Measurements from ENCODE around the gene ADGRG7.

Gene ADGRG7

DNA sequence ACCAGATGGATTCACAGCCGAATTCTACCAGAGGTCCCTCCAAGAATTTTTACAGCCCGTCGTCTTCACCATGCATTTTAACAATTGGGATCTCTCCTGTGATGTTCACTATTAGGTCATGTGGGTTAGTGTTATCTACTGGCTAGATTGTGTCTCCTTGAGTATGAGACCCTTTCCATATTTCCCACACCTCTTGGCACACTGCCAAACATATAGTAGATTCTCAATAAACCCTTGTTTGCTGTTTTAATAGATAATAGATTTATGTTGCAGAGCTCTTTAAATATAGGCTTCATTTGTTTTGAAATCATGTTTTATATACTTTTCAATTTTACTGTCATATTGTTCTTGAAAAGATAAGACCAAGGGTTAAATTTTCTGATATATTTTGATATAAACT lies 34.9 kb upstream of the ADGRG7 start:
- Histone ChIP-seq H3K9me3 (replicated peaks in 1 of 2; ENCODE audit: control insufficient read depth in 2 of 2, insufficient read depth in 1 of 2, low read depth in 1 of 2, low read length in 2 of 2) (no peaks in the 10 kb centered on the region), H2AK5ac (ENCODE audit: low read depth, low read length) (no peak overlapping the region), H4K8ac (ENCODE audit: low read depth, low read length) (no peak overlapping the region), H3K23ac (ENCODE audit: low read depth, low read length, poor library complexity) (no peak overlapping the region), H2BK15ac (ENCODE audit: low read length) (no peak overlapping the region), H3K14ac (ENCODE audit: low read length) (no peak overlapping the region), H2AFZ (ENCODE audit: low read length) (no peak overlapping the region), H3K9ac (ENCODE audit: low read depth, low read length, poor library complexity) (no peak overlapping the region), H4K91ac (ENCODE audit: low read depth, low read length, poor library complexity) (no peak overlapping the region), H3K4me2 (ENCODE audit: insufficient read depth, low read length, poor library complexity, severe bottlenecking) (no peak overlapping the region), H3K4me1 (ENCODE audit: control insufficient read depth in 2 of 2, insufficient read depth in 1 of 2, low read depth in 1 of 2, low read length in 2 of 2) (no peaks in the 10 kb centered on the region), H3K18ac (ENCODE audit: low read length) (no peak overlapping the region), H3K27ac (replicated peaks; ENCODE audit: low read length) (no peak overlapping the region), H3K79me1 (ENCODE audit: low read depth, low read length) (no peaks in the 10 kb centered on the region), H3K27me3 (ENCODE audit: control insufficient read depth in 3 of 3, insufficient read depth in 3 of 3, low read depth in 1 of 3, low read length in 3 of 3) (no peaks in the 10 kb centered on the region), H3K36me3 (replicated peaks in 1 of 2; ENCODE audit: control insufficient read depth in 2 of 2, insufficient read depth in 2 of 2, low read length in 2 of 2) (no peaks in the 10 kb centered on the region), H3K4ac (ENCODE audit: low read length) (no peak overlapping the region), H2BK120ac (ENCODE audit: low read depth, low read length) (no peak overlapping the region), H2BK12ac (ENCODE audit: low read length) (no peak overlapping the region), H3K4me3 (ENCODE audit: low read length in 2 of 2) (no peak overlapping the region), H2BK5ac (ENCODE audit: low read length) (no peak overlapping the region)
- DNase-seq (ENCODE audit: low spot score), result no peak
- no CpG with 5 or more reads among the region's 3 CpGs for WGBS, 2 donors (ENCODE audit: extremely low coverage in 2 of 2, insufficient read length in 2 of 2, insufficient replicate concordance in 1 of 2)

DNA sequence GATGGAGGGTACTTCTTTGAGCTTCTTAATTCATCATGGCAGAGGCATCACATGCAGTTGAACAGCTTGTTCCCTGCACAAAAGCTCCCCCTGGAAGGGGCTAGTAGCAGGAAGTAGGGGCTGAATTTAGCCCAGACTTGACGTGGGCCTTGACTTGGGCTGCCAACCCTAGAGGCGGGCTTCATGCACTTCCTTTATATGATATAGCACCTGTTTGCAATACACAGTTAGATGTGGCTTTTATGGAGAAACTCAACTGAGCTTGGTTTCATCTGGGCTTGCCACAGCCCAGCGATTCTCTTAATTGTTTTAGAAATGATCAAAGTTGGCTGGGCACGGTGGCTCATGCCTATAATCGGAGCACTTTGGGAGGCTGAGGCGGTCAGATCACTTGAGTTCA lies 33.7 kb upstream of the ADGRG7 start:
- no peaks in the 10 kb centered on the region for H3K9me3 ChIP-seq (replicated peaks in 1 of 2; ENCODE audit: control insufficient read depth in 2 of 2, insufficient read depth in 1 of 2, low read depth in 1 of 2, low read length in 2 of 2)
- H2BK5ac ChIP-seq (ENCODE audit: low read length), result no peak overlapping the region
- no peak overlapping the region for H4K91ac ChIP-seq (ENCODE audit: low read depth, low read length, poor library complexity)
- H3K4ac ChIP-seq (ENCODE audit: low read length), result no peak overlapping the region
- H3K14ac ChIP-seq (ENCODE audit: low read length), result no peak overlapping the region
- H3K18ac ChIP-seq (ENCODE audit: low read length), result no peak overlapping the region
- no peak overlapping the region for H3K27ac ChIP-seq (replicated peaks; ENCODE audit: low read length)
- H4K8ac ChIP-seq (ENCODE audit: low read depth, low read length), result no peak overlapping the region
- no CpG with 5 or more reads among the region's 6 CpGs for WGBS, 2 donors (ENCODE audit: extremely low coverage in 2 of 2, insufficient read length in 2 of 2, insufficient replicate concordance in 1 of 2)
- no peaks in the 10 kb centered on the region for H3K4me1 ChIP-seq (ENCODE audit: control insufficient read depth in 2 of 2, insufficient read depth in 1 of 2, low read depth in 1 of 2, low read length in 2 of 2)
- H2AFZ ChIP-seq (ENCODE audit: low read length), result no peak overlapping the region
- no peak overlapping the region for H3K4me3 ChIP-seq (ENCODE audit: low read length in 2 of 2)
- DNase-seq (ENCODE audit: low spot score), result no peak
- H3K27me3 ChIP-seq (ENCODE audit: control insufficient read depth in 3 of 3, insufficient read depth in 3 of 3, low read depth in 1 of 3, low read length in 3 of 3), result no peaks in the 10 kb centered on the region
- no peak overlapping the region for H2BK12ac ChIP-seq (ENCODE audit: low read length)
- no peak overlapping the region for H2BK15ac ChIP-seq (ENCODE audit: low read length)
- H3K36me3 ChIP-seq (replicated peaks in 1 of 2; ENCODE audit: control insufficient read depth in 2 of 2, insufficient read depth in 2 of 2, low read length in 2 of 2), result no peaks in the 10 kb centered on the region
- no peak overlapping the region for H3K4me2 ChIP-seq (ENCODE audit: insufficient read depth, low read length, poor library complexity, severe bottlenecking)
- H3K23ac ChIP-seq (ENCODE audit: low read depth, low read length, poor library complexity), result no peak overlapping the region
- H2AK5ac ChIP-seq (ENCODE audit: low read depth, low read length), result no peak overlapping the region
- H3K9ac ChIP-seq (ENCODE audit: low read depth, low read length, poor library complexity), result no peak overlapping the region
- H2BK120ac ChIP-seq (ENCODE audit: low read depth, low read length), result no peak overlapping the region
- no peaks in the 10 kb centered on the region for H3K79me1 ChIP-seq (ENCODE audit: low read depth, low read length)

DNA sequence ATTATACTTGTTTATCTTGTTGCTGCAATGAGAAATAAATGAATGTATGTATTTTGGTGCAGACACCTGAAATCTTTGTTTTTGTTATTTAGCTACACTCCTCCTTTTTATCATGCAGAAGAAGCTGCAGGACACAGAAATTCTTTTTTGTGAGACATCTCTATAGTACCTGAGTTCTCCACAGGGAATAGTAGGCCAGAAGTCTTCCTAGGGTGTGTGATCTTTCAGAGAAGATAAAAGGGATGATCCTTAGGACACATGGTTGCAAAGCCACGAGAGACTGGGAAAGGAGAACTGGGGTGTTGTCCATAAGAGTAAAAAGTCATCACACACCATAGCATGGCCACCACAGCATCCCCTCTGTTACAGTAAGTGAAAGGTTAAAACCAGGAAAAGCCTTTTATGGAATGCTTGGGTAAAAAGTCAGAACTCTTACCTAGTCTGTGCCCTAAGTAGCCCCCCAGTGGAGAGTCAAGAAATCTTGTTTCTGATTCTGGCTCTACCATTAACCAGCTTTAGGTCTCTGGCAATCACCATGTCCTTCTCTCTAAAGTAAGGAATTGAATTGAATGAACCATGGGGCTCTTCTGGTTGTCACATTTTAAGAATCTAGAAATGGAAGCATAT lies 31.9 kb upstream of the ADGRG7 start:
- Histone ChIP-seq H3K14ac (ENCODE audit: low read length) (no peak overlapping the region), H2AK5ac (ENCODE audit: low read depth, low read length) (no peak overlapping the region), H3K36me3 (replicated peaks in 1 of 2; ENCODE audit: control insufficient read depth in 2 of 2, insufficient read depth in 2 of 2, low read length in 2 of 2) (no peaks in the 10 kb centered on the region), H3K4me2 (ENCODE audit: insufficient read depth, low read length, poor library complexity, severe bottlenecking) (no peak overlapping the region), H2BK15ac (ENCODE audit: low read length) (no peak overlapping the region), H3K4me1 (ENCODE audit: control insufficient read depth in 2 of 2, insufficient read depth in 1 of 2, low read depth in 1 of 2, low read length in 2 of 2) (no peaks in the 10 kb centered on the region), H4K91ac (ENCODE audit: low read depth, low read length, poor library complexity) (no peak overlapping the region), H4K8ac (ENCODE audit: low read depth, low read length) (no peak overlapping the region), H3K23ac (ENCODE audit: low read depth, low read length, poor library complexity) (no peak overlapping the region), H3K27me3 (ENCODE audit: control insufficient read depth in 3 of 3, insufficient read depth in 3 of 3, low read depth in 1 of 3, low read length in 3 of 3) (no peaks in the 10 kb centered on the region), H2BK120ac (ENCODE audit: low read depth, low read length) (no peak overlapping the region), H2BK12ac (ENCODE audit: low read length) (no peak overlapping the region), H3K18ac (ENCODE audit: low read length) (no peak overlapping the region), H3K9ac (ENCODE audit: low read depth, low read length, poor library complexity) (no peak overlapping the region), H3K4ac (ENCODE audit: low read length) (no peak overlapping the region), H3K4me3 (ENCODE audit: low read length in 2 of 2) (no peak overlapping the region), H3K79me1 (ENCODE audit: low read depth, low read length) (no peaks in the 10 kb centered on the region), H3K9me3 (replicated peaks in 1 of 2; ENCODE audit: control insufficient read depth in 2 of 2, insufficient read depth in 1 of 2, low read depth in 1 of 2, low read length in 2 of 2) (no peaks in the 10 kb centered on the region), H3K27ac (replicated peaks; ENCODE audit: low read length) (no peak overlapping the region), H2BK5ac (ENCODE audit: low read length) (no peak overlapping the region), H2AFZ (ENCODE audit: low read length) (no peak overlapping the region)
- WGBS, 2 donors (ENCODE audit: extremely low coverage in 2 of 2, insufficient read length in 2 of 2, insufficient replicate concordance in 1 of 2), result no CpG with 5 or more reads among the region's 1 CpG
- DNase-seq (ENCODE audit: low spot score), result no peak

DNA sequence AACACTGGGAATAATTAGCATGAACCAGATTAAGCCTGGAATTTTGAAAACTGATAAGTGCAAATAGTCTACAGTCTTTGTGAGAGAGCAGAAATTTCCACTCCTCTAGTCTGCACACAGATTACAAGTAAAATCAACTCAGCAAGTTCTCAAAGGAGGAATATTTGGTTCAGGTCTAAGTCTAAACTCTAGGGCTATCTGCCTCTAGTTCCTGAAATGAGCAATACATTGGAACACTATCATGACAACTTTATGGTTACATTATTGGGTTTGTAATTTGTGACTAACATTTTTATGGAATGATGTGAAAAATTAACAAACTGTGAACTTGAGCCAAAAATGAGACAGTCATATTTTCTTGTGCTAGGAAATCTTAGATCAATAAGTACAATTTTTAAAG lies 30.8 kb upstream of the ADGRG7 start:
- no peak for DNase-seq (ENCODE audit: low spot score)
- Histone ChIP-seq H2BK5ac (ENCODE audit: low read length) (no peak overlapping the region), H4K91ac (ENCODE audit: low read depth, low read length, poor library complexity) (no peak overlapping the region), H3K27ac (replicated peaks; ENCODE audit: low read length) (no peak overlapping the region), H3K4ac (ENCODE audit: low read length) (no peak overlapping the region), H3K9me3 (replicated peaks in 1 of 2; ENCODE audit: control insufficient read depth in 2 of 2, insufficient read depth in 1 of 2, low read depth in 1 of 2, low read length in 2 of 2) (no peaks in the 10 kb centered on the region), H3K4me2 (ENCODE audit: insufficient read depth, low read length, poor library complexity, severe bottlenecking) (no peak overlapping the region), H4K8ac (ENCODE audit: low read depth, low read length) (no peak overlapping the region), H3K79me1 (ENCODE audit: low read depth, low read length) (no peaks in the 10 kb centered on the region), H3K9ac (ENCODE audit: low read depth, low read length, poor library complexity) (no peak overlapping the region), H2AK5ac (ENCODE audit: low read depth, low read length) (no peak overlapping the region), H2BK120ac (ENCODE audit: low read depth, low read length) (no peak overlapping the region), H2BK15ac (ENCODE audit: low read length) (no peak overlapping the region), H3K36me3 (replicated peaks in 1 of 2; ENCODE audit: control insufficient read depth in 2 of 2, insufficient read depth in 2 of 2, low read length in 2 of 2) (no peaks in the 10 kb centered on the region), H2BK12ac (ENCODE audit: low read length) (no peak overlapping the region), H3K4me1 (ENCODE audit: control insufficient read depth in 2 of 2, insufficient read depth in 1 of 2, low read depth in 1 of 2, low read length in 2 of 2) (no peaks in the 10 kb centered on the region), H3K23ac (ENCODE audit: low read depth, low read length, poor library complexity) (no peak overlapping the region), H3K18ac (ENCODE audit: low read length) (no peak overlapping the region), H3K27me3 (ENCODE audit: control insufficient read depth in 3 of 3, insufficient read depth in 3 of 3, low read depth in 1 of 3, low read length in 3 of 3) (no peaks in the 10 kb centered on the region), H3K4me3 (ENCODE audit: low read length in 2 of 2) (no peak overlapping the region), H3K14ac (ENCODE audit: low read length) (no peak overlapping the region), H2AFZ (ENCODE audit: low read length) (no peak overlapping the region)
